MG63 (cell line): ENCODE measurements around the gene PHC2. TPM values are rescaled to one million over a fixed set of nuclear protein-coding genes. Genes with fewer than 3 reads are reported as not detected.

Experiments
- DNase-seq: peaks from one replicate; pipeline ENCODE4 v3.0.0-alpha.2; 2020
- H3K27me3 ChIP-seq: fragments of 250-450 bp; sonication (Bioruptor Pico); 2 replicates; pipeline ENCODE4 v1.5.1; 2020; ENCODE audit warnings: mild to moderate bottlenecking, moderate library complexity
- H3K36me3 ChIP-seq: fragments of 250-450 bp; sonication (Bioruptor Pico); 2 replicates; pipeline ENCODE4 v1.5.1; 2020; ENCODE audit warnings: mild to moderate bottlenecking, moderate library complexity
- H3K4me3 ChIP-seq: fragments of 250-450 bp; sonication (Bioruptor Pico); 2 replicates; pipeline ENCODE4 v1.5.1; 2020; ENCODE audit warnings: mild to moderate bottlenecking, moderate library complexity
- H3K9me3 ChIP-seq: fragments of 250-450 bp; sonication (Bioruptor Pico); 2 replicates; pipeline ENCODE4 v1.5.1; 2020; ENCODE audit warnings: mild to moderate bottlenecking, moderate library complexity
- total RNA-seq: library from RNA; depleted of rRNA; stranded (reverse); fragments of >200 nt; shearing (Covaris generic); gene quantifications from 2 replicates; pipeline ENCODE4 v1.2.3, GENCODE V29; 2014; ENCODE audit warnings: low replicate concordance

Gene PHC2
- total RNA-seq, 1 experiment from 2014 or later: 102 TPM

DNA sequence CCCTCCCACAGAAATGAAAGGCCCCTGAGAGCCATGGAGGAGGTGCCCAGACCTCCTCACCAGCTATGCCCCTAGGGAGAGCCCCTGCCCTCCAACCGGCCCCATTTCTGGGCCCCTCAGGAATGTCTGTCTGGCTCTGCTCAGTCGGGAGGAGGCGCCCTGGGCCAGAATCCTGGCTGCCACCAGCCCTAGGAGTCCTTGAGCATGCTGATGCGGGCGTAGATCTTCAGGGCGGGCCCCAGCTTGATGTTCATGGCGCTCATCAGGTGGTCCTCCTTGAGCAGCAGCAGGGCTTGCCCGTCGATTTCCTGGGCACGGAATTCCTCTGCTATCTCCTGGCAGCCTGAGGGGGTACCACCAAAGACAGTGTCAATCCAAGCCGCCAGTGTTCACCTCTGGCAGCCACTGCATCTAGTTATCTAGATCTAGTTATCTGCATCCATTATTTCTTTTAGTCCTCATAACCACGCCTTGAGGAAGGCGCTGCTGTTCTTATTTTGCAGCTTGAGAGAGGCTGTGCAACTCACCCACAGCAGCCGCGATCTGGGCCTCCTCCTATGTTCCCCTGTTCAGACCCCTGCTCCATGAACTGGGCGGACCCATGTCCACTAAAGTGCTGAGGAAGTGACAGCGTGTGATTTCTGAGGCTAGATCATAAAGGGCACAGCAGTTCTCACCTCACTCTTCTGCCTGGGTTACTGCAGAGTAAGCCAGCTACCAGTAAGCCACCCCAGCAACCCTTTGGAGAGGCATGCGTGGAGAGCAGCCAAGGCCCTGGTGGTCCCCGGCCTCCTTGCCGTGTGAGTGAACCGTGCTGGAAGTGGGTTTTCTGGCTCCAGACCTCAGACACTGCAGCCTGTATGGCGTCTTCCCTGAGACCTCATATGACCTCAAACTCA is 106.0 kb downstream of the PHC2 start:
- Histone ChIP-seq H3K4me3 (no peak overlapping the region), H3K27me3 (no peaks in the 10 kb centered on the region), H3K9me3 (no peaks in the 10 kb centered on the region), H3K36me3 (peaks cover 63% of the 10 kb centered on the region)
- no peak for DNase-seq

DNA sequence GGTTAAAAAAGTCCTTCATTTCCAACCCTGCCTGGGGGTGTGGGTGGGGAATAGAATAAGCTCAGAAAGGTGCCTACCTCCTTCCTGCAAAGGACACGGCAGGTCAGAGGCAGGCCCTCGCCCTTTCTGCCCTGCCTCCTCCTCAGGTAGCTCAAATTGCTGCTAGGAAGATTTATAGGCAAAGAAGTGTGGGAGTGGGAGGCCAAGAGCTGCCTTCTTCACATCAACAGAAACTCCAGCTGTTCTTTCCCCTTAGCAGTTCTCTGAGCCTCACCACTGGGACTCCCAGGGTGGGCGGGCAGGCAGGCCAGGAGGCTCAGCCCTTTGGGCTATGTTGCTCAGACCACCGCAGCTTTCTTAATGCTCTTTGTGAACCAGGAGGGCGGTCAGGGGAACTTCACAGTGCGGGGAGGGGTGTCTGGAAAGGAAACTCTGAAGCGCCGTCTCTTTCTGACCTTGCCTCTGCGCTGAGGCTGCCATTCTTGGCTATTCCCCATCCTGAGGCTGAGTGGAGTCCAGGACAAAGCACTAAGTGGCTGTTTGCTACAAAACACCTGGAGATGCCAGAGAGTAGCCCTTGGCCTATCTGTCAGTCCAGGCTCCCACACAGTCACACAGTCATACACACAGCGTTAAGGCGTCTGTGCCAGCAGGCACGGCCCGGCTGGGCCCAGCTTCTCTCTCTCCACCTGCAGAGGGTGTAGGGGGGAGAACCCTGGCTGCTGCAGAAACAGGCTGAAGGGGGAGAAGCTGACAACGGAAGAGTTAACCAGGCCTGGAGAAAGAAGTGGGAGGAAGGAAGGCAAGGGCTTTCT is 107.0 kb downstream of the PHC2 start:
- H3K36me3 ChIP-seq: peaks cover 53% of the 10 kb centered on the region
- DNase-seq: no peak
- H3K27me3 ChIP-seq: no peaks in the 10 kb centered on the region
- no peak overlapping the region for H3K4me3 ChIP-seq
- no peaks in the 10 kb centered on the region for H3K9me3 ChIP-seq

DNA sequence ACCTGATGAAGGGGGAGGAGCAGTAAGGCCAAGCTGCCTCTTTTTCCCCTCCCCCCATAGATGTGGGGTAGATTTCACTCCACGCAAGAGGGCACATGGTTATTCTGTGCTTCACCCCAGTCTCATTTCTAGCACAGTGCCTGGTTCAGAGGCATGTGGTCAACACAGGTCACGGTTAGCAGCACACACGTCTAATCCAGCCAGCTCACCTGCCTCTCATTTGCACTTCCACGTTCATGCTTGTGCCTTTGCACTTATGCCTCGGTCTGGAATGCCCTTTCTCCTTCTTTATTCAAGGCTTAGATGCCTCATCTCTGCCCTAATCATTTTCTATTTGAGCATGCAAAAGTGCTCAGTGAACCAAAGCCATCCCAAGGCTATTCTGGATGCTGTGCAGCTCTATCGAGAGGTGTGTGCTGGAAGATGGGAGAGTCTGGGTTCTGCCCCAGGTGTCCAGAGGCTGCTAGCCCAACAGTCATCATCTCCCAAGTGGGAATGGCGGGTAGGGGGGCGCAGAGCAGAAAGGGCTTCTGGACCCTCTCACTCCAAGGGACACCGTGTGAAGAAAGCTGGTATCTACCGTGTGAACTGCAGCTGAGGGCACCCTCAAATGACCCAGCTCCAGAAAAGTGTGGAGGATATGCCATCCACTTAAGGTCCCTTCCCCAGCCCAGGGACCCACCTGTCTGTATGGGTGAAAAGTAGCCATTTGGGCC is 107.9 kb downstream of the PHC2 start:
- Histone ChIP-seq H3K4me3 (no peak overlapping the region), H3K27me3 (no peaks in the 10 kb centered on the region), H3K9me3 (no peaks in the 10 kb centered on the region), H3K36me3 (peaks cover 46% of the 10 kb centered on the region)
- no peak for DNase-seq

DNA sequence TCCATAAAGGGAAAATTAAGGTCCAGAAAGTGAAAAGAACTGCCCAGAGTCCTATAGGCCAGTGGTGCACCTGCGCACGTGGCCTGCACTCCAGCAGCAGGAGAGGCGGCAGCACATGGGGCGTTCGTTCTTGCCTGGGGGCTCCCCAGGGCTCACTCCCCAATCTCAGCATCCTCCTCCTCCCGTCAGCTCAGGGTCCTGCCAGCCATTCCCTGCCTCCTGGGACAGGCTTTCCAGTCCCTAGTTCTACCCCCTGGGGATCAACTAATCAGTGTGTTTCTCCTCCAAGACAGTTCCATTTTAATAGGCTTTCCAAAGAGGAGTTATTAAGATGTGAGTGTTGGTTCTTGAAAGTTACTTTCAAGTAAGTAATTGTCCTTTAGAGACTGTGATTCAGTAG is 108.8 kb downstream of the PHC2 start:
- Histone ChIP-seq H3K9me3 (no peaks in the 10 kb centered on the region), H3K36me3 (peaks cover 37% of the 10 kb centered on the region), H3K4me3 (no peak overlapping the region), H3K27me3 (no peaks in the 10 kb centered on the region)
- DNase-seq: no peak

DNA sequence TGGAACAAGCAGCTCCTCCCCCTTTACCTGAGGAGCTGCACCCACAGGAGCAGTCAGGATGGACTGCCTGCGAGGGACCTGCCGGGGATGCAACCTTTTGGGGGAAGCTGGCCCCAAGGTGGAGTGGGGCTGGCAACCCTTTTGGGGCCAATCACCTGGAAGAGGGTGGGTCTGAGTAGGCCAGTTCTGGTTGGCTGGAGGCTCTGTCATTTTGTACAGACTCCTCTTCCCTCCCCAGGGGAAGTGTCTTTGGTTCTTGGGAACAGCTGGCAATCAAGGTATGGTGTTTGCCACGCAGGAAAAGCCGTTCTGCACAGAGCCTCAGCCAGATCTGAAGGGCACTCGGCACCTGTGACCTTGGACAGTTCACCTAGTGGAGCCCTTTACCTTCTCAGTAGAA is 109.7 kb downstream of the PHC2 start:
- Histone ChIP-seq H3K36me3 (peaks cover 28% of the 10 kb centered on the region), H3K9me3 (no peaks in the 10 kb centered on the region), H3K4me3 (no peak overlapping the region), H3K27me3 (no peaks in the 10 kb centered on the region)
- DNase-seq: no peak

DNA sequence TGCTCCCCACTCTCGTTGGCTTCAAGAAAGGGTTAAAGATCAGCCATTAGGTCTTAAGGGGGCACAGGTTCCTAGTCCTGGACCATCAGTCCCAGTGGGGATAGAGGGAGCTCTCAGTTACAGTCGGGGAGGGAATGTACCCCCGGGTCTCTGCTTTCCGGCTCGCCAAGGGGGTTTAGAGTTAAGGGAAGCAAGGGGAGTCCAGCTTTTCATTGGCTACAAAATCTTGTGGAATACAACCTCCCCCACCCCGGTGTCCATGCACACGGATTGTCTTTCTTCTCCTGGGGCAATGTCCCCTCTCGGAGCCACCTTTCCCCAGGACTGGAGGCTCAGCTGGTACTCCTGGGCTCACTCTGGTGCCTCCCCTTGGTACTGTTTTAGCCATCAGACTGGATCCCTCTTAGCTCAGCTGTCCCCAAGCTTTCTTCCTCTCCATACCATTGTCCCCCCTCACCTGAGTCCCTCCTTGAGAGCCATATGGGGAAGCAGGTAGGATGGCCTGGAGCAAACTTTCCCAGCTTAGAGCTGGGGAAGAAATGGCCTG is 110.2 kb downstream of the PHC2 start, which contains the start of gene A3GALT2:
Gene A3GALT2, minus strand, starts transcription at position 480 of the 547 bp plus-strand sequence. Its CDS starts 0 bp downstream, at position 480.
- H3K36me3 ChIP-seq: peaks cover 23% of the 10 kb centered on the region
- no peak for DNase-seq
- no peaks in the 10 kb centered on the region for H3K27me3 ChIP-seq
- H3K4me3 ChIP-seq: no peak within 1 kb of the TSS
- H3K9me3 ChIP-seq: no peaks in the 10 kb centered on the region

DNA sequence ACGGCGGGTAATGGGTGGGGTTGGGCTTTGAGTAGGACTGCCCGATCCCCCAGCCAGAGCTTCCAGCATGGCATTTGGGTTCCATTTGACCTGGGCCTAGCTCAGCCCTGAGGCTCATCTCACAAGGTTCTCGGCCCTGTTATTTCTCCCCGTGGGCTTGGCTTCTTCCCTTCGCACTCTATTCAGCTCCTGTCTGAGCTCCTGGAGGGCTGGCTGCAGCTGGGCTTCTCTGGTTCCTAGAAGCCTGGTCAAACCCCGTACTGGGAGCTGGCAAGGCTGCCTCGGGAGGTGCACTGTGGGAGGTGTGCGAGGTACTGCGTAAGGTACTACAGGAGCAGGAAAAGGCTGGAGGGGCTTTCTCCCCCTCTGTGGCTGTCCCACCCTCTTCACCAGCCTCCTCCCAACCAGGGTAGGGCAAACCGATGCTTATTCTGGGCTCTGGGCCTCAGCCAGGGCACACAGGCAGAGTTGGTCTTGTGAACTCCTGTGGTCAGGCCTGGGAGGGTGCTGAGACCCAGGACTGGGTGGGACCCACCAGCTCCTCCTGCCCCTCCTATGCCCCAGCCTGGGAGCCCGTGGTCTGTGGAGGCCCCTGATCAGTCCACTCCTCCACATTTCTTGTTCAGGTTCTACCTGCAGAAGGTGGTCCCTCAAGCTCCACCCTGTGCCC is 110.8 kb downstream of the PHC2 start:
- DNase-seq: no peak

DNA sequence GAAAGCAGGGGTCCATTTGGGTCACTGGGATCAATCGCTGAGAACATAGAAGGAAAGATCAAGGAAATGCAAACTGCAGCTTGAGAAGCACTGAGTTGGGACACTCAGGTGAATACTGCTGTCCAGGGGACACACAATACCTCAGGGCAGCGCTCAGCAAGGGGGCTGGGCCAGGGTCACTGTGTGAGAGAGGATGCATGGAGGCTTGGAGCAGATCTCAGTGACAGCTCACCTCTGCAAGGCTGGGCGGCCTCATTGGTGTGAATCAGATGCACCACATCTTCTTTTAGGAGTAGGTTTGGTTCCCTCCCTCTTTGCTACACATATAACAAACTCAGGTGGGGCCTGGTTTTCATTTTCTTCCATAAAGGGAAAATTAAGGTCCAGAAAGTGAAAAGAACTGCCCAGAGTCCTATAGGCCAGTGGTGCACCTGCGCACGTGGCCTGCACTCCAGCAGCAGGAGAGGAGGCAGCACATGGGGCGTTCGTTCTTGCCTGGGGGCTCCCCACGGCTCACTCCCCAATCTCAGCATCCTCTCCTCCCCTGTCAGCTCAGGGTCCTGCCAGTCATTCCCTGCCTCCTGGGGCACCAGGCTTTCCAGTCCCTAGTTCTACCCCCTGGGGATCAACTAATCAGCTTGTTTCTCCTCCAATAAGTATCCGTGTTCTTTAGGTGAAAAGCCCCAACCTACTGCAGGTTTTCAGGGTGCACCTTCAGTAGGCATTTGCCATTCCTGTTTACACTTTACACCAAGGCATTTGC is 111.5 kb downstream of the PHC2 start:
- Histone ChIP-seq H3K36me3 (peaks cover 9% of the 10 kb centered on the region), H3K4me3 (no peak overlapping the region), H3K9me3 (no peaks in the 10 kb centered on the region), H3K27me3 (no peaks in the 10 kb centered on the region)
- DNase-seq: no peak

More for the DNA sequence above, 110.8 kb downstream of the PHC2 start:
- Histone ChIP-seq H3K27me3 (no peaks in the 10 kb centered on the region), H3K4me3 (no peak overlapping the region), H3K36me3 (peaks cover 17% of the 10 kb centered on the region), H3K9me3 (no peaks in the 10 kb centered on the region)

DNA sequence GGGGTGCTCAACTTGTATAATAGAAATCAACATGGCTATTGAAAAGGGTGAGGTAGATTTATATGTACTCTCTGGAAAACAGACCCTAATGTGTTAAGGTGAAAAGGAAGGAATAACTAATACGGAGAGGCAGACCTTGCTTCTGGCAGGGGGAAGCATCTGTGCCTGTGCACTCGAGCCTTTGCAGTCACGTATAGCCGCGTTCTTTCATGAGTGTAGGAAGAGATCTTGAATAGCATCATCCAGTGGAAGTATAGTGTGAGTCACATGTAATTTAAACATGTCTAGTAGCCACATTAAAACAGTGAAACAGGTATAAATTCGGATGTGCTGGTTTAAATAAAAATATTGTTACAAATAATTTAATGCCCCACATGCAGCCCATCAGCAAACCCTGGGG is 112.9 kb downstream of the PHC2 start:
- DNase-seq: no peak
- no peaks in the 10 kb centered on the region for H3K27me3 ChIP-seq
- H3K9me3 ChIP-seq: no peaks in the 10 kb centered on the region
- no peak overlapping the region for H3K4me3 ChIP-seq
- H3K36me3 ChIP-seq: peaks cover 4% of the 10 kb centered on the region

DNA sequence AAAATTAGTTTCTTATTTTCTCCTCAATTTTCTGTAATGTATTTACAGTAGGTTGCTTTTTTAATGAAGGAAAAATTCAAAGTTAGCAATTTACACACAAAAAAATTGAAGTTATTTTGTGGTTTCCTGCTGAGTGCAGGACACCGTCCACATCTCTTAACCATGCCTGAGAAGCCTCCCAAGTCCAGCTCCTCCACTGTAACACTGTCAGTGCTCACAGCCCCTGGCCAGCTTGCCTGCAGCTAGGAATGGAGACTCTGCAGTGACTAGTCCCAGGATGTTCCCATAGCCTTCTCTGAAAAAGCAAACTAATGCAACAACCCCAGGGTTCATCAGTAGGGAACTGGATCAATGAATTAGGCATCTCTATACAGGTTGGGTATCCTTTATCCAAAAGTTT is 113.5 kb downstream of the PHC2 start:
- H3K27me3 ChIP-seq: no peaks in the 10 kb centered on the region
- no peaks in the 10 kb centered on the region for H3K36me3 ChIP-seq
- no peak for DNase-seq
- H3K4me3 ChIP-seq: no peak overlapping the region
- no peaks in the 10 kb centered on the region for H3K9me3 ChIP-seq

DNA sequence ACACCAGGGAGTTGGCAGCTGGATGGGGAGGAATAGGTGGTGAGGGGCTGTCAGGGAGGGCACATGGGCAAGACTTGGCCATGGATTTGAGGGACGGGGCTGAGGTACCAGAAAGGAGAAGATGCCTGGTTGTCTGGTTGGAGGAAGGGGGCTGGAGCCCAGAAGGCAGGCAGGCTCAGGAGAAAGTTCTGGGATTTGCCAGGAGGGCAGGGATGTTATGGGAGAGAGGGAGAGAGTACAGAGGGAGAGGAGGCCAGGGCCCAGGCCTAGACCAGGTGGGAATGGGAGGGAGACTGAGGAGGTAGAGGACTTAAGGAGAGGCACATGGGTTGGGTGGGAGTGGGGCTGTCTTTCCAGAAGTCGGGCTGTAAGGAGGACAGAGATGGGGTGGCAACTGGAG is 114.3 kb downstream of the PHC2 start:
- H3K27me3 ChIP-seq: no peaks in the 10 kb centered on the region

DNA sequence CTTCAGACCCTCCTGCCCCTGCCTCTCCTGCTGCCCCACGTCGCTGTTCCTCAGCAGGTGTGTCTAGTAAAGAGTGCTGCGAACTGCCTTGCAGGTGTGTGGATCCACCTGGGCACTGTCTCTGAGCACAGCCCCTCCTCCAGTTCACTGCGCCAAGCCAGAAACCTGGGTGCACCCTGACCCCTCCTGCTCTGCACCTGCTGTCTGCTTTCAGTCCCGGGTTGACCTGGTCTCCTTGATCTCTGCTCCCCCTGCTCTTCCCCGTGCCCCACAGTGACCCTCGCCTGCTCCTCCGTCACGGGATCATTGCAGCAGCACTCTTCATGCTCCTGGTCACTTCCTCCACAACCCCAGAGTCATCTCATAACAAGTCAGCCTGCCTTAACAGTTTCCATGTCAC is 116.5 kb downstream of the PHC2 start:
- Histone ChIP-seq H3K36me3 (no peaks in the 10 kb centered on the region), H3K27me3 (no peaks in the 10 kb centered on the region), H3K9me3 (no peaks in the 10 kb centered on the region), H3K4me3 (no peak overlapping the region)
- no peak for DNase-seq

More for the DNA sequence above, 114.3 kb downstream of the PHC2 start:
- DNase-seq: no peak
- H3K9me3 ChIP-seq: no peaks in the 10 kb centered on the region
- H3K4me3 ChIP-seq: no peak overlapping the region
- H3K36me3 ChIP-seq: no peaks in the 10 kb centered on the region

DNA sequence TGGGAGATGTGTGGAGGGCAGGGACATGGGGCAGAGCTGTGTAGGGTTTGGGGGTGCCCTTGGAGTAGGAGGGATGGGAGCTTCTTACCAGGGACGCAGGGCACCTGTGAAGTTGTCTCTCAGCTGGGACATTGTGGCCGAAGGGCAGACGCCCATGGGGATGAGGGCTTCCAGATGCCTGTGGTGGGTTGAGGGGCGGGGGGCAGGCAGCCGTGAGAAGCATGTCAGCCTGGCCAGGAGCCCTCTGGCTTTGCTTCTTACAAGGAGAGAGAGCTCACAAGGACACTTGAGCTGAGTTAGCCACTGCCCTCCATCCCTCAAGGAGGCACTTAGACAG is 118.5 kb downstream of the PHC2 start:
- DNase-seq: no peak
- Histone ChIP-seq H3K36me3 (no peaks in the 10 kb centered on the region), H3K27me3 (no peaks in the 10 kb centered on the region), H3K9me3 (no peaks in the 10 kb centered on the region), H3K4me3 (no peak overlapping the region)

DNA sequence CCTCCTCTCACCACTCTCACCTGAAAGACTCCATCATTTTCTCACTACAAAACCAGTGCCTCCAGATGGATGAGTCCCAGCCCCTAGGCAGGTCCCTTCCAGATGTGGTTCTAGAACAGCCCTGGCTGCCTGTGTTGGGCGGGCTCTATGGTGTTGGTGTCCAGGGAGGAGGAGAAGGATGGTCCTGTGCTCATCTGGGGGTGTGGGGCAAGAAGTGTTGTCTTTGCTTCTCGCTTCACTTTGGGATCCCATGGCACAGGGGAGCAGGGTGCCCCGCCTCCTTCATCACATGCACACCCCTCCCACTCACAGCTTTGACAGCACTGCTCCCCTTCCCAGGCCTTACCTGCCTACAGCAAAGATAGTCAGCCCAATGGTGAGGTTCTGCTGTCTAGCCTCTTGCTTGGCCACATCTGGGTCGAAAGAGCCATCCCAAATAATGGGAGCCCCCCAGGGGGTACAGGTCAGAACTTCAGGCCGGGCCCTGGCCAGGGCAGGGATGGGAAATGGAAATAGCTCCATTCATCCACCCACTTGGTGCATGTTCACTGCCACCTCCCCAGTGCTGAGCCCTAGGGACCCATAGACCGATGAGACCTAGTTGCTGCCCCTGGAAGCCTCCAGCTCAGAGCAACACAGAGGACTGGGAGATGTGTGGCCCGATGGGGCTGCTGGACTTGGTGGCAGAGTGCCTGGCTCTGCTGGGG is 119.0 kb downstream of the PHC2 start:
- DNase-seq: no peak
- no peaks in the 10 kb centered on the region for H3K36me3 ChIP-seq
- no peaks in the 10 kb centered on the region for H3K9me3 ChIP-seq

DNA sequence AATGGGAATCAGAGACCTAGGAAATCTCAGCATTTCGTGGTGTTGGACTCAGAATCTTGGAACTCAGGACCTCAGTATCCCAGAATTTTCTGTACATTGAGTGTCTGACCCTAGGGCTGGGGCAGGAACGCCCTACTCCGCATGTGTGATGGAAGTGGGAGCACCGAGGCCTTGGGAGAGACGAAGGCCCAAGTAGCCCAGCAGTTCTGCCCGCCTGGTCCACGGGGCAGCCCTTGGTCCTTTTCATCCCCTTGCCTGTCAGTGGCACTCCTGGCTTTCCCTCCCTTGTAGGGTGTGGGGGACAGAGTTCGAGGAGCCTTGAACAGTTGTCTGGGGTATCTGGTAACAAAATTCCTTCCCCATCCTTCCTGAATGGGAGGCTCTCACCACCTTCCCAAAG is 120.2 kb downstream of the PHC2 start:
- no peak for DNase-seq
- Histone ChIP-seq H3K36me3 (no peaks in the 10 kb centered on the region), H3K4me3 (no peak overlapping the region), H3K9me3 (no peaks in the 10 kb centered on the region), H3K27me3 (no peaks in the 10 kb centered on the region)

More for the DNA sequence above, 119.0 kb downstream of the PHC2 start:
- Histone ChIP-seq H3K4me3 (no peak overlapping the region), H3K27me3 (no peaks in the 10 kb centered on the region)
